BLaER1 treated with 17β-estradiol and CSF1 and Interleukin-3, amounts not matched to agents 10 nM and 100 nM (cell line): ENCODE measurements around the gene PTPRJ.

Experiments
- H3K27ac ChIP-seq, 11 experiments: shearing (Covaris generic); formaldehyde crosslinking; 2 replicates each; pipeline ENCODE4 v1.8.1; 2022
- H3K27me3 ChIP-seq, 11 experiments: shearing (Covaris generic); formaldehyde crosslinking; 2 replicates each; pipeline ENCODE4 v1.8.1; 2022
- H3K36me3 ChIP-seq, 11 experiments: shearing (Covaris generic); formaldehyde crosslinking; 2 replicates each; pipeline ENCODE4 v1.8.1; 2022
- H3K4me1 ChIP-seq, 10 experiments: shearing (Covaris generic); formaldehyde crosslinking; 2 replicates each; pipeline ENCODE4 v1.8.1; 2022
- H3K4me2 ChIP-seq, 11 experiments: shearing (Covaris generic); formaldehyde crosslinking; 2 replicates each; pipeline ENCODE4 v1.8.1; 2022
- H3K4me3 ChIP-seq, 10 experiments: shearing (Covaris generic); formaldehyde crosslinking; 2 replicates each; pipeline ENCODE4 v1.8.1; 2022
- H3K9ac ChIP-seq, 11 experiments: shearing (Covaris generic); formaldehyde crosslinking; 2 replicates each; pipeline ENCODE4 v1.8.1; 2022
- H3K9me3 ChIP-seq, 11 experiments: shearing (Covaris generic); formaldehyde crosslinking; replicated peaks in 1 of 11; 2 replicates each; pipeline ENCODE4 v1.8.1; 2022
- H4K20me1 ChIP-seq, 11 experiments: shearing (Covaris generic); formaldehyde crosslinking; 2 replicates each; pipeline ENCODE4 v1.8.1; 2022
- Cebpa-rat ChIP-seq, 11 experiments: shearing (Covaris generic); IDR thresholded peaks; 2 replicates each; pipeline ENCODE4 v1.8.1; 2022

PTPRJ gene

DNA sequence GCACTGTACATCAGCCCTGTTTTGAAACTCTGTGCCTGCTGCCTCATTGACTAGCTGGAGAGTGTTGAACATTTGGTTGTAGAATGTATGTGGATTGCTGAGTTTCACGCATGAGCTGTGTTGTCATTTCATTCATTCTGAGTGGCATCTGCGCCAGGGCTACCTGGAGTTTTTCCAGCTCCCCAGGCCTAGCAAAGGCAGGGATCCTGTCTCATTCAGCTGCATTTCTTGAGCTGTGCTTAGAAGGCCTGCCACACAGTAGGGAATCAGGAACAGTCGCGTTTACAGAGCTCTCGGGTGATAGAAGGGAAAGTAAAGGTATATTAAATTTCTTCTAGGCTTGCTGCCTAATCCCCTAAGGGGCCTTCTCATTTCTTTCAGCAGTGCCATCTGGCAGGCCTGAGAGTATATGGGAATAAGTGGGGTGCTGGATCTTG is 44.3 kb downstream of the PTPRJ start:
- H3K4me2 ChIP-seq, result peak overlapping the region in 3 of 11 experiments; percentile 95 to 99 (median 98); a peak in 6 of 22 replicates
- H3K9ac ChIP-seq, result peak overlapping the region in 3 of 11 experiments; percentile 2 to 51 (median 24); a peak in 2 of 22 replicates
- no peaks in the 10 kb centered on the region for H3K27me3 ChIP-seq
- peak overlapping the region in 3 of 11 experiments; percentile 4 to 35 (median 5); a peak in 1 of 22 replicates for H3K27ac ChIP-seq
- no peaks in the 10 kb centered on the region for H3K9me3 ChIP-seq
- peaks cover 6 to 100% (median 48%) of the 10 kb centered on the region in 10 experiments; a peak in 19 of 20 replicates for H3K4me1 ChIP-seq
- TF ChIP-seq Cebpa-rat (IDR thresholded peaks at IDR 0.05), result no peak
- H3K36me3 ChIP-seq, result peaks cover 0 to 86% (median 6%) of the 10 kb centered on the region in 11 experiments; a peak in 10 of 22 replicates
- no peak overlapping the region for H3K4me3 ChIP-seq
- peaks cover 0 to 100% (median 67%) of the 10 kb centered on the region in 11 experiments; a peak in 17 of 22 replicates for H4K20me1 ChIP-seq

DNA sequence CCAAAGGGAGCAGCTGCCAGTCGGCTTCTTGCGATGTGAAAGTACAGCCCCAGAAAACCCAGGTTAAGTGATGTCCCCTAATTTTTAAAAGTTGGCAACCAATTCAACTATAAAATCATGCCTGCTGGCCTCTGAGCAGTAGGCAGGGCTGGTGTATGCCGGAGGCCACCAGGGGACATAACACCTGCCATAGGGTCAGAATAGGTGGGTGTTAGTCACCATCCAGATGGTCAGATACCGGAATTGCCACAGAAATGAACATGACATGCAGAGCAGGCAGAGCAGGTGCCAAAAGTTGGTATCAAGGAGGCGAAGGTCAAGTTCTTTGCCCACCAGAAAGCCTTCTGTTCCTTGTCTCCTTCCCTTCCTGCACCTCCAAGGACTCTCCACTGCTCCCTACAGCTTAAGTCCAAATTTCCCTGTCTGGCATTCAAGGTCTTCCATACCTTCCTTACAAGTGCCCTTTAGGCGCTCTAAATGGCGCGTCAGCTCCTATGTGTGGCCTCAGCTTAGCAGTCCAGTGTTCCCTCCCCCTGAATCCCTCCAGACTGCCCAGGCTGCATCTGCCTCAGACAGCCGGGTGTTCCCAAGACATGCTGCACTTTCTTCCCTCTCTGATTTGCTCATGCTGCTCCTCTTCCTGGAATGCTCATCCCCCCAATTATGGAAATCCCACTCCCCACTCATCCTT is 45.1 kb downstream of the PTPRJ start:
- Histone ChIP-seq H3K27ac (peak overlapping the region in 2 of 11 experiments; percentile 3 to 35; a peak in 2 of 22 replicates), H4K20me1 (peaks cover 0 to 100% (median 64%) of the 10 kb centered on the region in 11 experiments; a peak in 17 of 22 replicates), H3K36me3 (peaks cover 0 to 86% (median 3%) of the 10 kb centered on the region in 11 experiments; a peak in 10 of 22 replicates), H3K4me3 (no peak overlapping the region), H3K9me3 (no peaks in the 10 kb centered on the region), H3K27me3 (no peaks in the 10 kb centered on the region), H3K4me2 (peak overlapping the region in 3 of 11 experiments; percentile 95 to 99 (median 98); a peak in 6 of 22 replicates), H3K9ac (peak overlapping the region in 2 of 11 experiments; percentile 24 to 51; a peak in 2 of 22 replicates), H3K4me1 (peaks cover 6 to 100% (median 48%) of the 10 kb centered on the region in 10 experiments; a peak in 19 of 20 replicates)
- TF ChIP-seq Cebpa-rat (IDR thresholded peaks at IDR 0.05), result no peak

DNA sequence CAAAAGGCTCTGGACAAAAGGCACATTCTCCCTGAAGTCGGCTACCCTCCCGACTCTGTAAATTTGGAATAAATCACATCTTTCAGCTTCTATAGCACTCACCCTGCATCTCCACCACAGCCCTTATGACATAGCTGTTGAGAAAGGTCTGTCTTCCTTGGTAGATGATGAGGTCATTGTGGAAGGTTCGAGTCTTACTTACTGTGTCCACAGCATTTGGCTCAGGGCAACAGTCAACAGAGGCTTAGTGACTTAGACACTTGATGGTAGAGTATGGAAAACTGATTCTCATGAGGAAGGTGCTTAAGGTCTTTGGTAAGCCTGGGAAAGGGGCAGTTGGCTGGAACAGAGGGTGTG is 45.6 kb downstream of the PTPRJ start:
- Histone ChIP-seq H3K27me3 (no peaks in the 10 kb centered on the region), H3K9ac (no peak overlapping the region), H4K20me1 (peaks cover 0 to 100% (median 69%) of the 10 kb centered on the region in 11 experiments; a peak in 17 of 22 replicates), H3K4me1 (peaks cover 6 to 100% (median 49%) of the 10 kb centered on the region in 10 experiments; a peak in 19 of 20 replicates), H3K27ac (peak overlapping the region in 2 of 11 experiments; percentile 3 to 7; a peak in 1 of 22 replicates), H3K9me3 (no peaks in the 10 kb centered on the region), H3K4me3 (no peak overlapping the region), H3K4me2 (peak overlapping the region in 3 of 11 experiments; percentile 95 to 99 (median 98); a peak in 6 of 22 replicates), H3K36me3 (peaks cover 0 to 87% (median 0%) of the 10 kb centered on the region in 11 experiments; a peak in 10 of 22 replicates)
- TF ChIP-seq Cebpa-rat (IDR thresholded peaks at IDR 0.05), result no peak

DNA sequence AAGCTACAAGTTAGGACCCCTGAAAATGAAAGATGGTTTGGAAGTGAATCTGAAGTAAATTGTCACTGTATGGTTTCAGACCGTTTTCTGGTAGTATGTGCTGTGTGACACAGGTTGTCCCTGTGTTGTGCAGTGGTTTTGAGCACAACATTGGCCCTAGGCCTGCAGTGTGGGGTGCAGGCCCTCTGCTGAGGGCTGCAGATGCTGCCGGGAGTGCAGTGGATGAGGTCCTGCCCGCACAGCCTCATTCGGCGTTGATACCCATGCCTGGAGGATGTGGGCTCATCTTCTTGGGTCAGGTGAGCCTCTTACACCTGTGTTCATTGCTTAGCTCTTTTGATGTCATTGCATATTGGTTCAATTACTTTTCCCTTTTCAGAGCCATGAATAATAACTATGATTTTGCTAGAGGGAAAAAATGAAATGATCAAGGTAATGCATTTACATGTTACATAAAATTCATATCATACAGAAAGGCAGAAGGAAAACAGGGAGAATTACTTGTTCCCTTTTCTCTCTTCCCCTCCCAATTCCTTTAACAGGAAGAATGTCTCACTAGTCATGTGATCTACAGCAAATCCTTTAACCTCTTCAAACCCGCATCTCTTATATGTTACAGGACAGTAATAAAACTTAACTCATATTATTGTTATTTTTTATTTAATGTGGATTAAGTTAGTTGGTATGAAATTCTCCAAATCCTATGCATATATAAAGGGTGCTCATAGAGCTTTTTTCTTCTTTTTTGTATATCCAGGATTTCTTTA is 48.7 kb downstream of the PTPRJ start:
- peak overlapping the region in 5 of 11 experiments; percentile 24 to 85 (median 82); a peak in 8 of 22 replicates for H3K27ac ChIP-seq
- peaks cover 21 to 100% (median 64%) of the 10 kb centered on the region in 10 experiments for H3K4me1 ChIP-seq
- peaks cover 0 to 98% (median 58%) of the 10 kb centered on the region in 11 experiments; a peak in 17 of 22 replicates for H4K20me1 ChIP-seq
- H3K9me3 ChIP-seq, result no peaks in the 10 kb centered on the region
- peak overlapping the region in 7 of 11 experiments; percentile 11 to 99 (median 94); a peak in 14 of 22 replicates for H3K4me2 ChIP-seq
- peak overlapping the region in 2 of 10 experiments; percentile 18 to 31; a peak in 2 of 20 replicates for H3K4me3 ChIP-seq
- peak overlapping the region in 3 of 11 experiments; percentile 54 to 72 (median 58); a peak in 3 of 22 replicates for H3K9ac ChIP-seq
- no peaks in the 10 kb centered on the region for H3K27me3 ChIP-seq
- TF ChIP-seq Cebpa-rat (IDR thresholded peaks at IDR 0.05), result no peak
- peaks cover 0 to 72% (median 0%) of the 10 kb centered on the region in 11 experiments; a peak in 10 of 22 replicates for H3K36me3 ChIP-seq

DNA sequence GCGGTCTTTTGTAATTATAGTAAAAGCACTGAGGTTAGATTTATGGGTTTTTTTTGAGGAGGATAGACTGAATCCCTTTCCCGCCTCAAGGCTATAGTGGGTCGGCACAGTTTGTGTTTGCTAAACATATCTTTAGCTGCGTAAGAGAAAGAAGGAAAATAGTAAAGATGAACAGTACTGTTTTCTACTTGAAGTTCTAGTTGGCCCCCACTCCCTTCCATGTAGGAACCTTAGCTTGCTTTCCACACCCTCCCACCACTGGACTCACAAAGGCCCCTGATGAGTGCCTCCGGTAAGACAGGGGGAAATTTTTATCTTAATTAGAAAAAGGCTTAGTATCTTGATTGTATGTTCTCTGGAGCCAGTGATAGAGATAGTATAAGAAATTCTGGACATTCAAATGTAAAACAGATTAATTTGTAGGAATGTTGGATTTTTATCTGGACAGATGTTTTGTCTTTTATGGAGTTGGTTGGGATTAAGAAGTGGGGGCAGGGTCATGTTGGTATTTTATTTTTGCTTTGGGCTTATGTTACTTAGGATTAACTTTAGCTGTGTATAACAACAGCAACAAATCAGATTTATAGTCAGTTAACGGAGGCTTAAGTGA is 49.4 kb downstream of the PTPRJ start:
- Histone ChIP-seq H3K9me3 (no peaks in the 10 kb centered on the region), H3K4me1 (peaks cover 26 to 100% (median 68%) of the 10 kb centered on the region in 10 experiments), H3K27ac (peak overlapping the region in 6 of 11 experiments; percentile 9 to 85 (median 80); a peak in 11 of 22 replicates), H3K9ac (peak overlapping the region in 4 of 11 experiments; percentile 33 to 72 (median 56); a peak in 4 of 22 replicates), H3K4me3 (peak overlapping the region in 2 of 10 experiments; percentile 18 to 31; a peak in 3 of 20 replicates), H3K27me3 (no peaks in the 10 kb centered on the region), H4K20me1 (peaks cover 0 to 98% (median 51%) of the 10 kb centered on the region in 11 experiments; a peak in 17 of 22 replicates), H3K36me3 (peaks cover 0 to 69% (median 3%) of the 10 kb centered on the region in 11 experiments; a peak in 10 of 22 replicates), H3K4me2 (peak overlapping the region in 7 of 11 experiments; percentile 11 to 99 (median 94); a peak in 13 of 22 replicates)
- TF ChIP-seq Cebpa-rat (IDR thresholded peaks at IDR 0.05), result no peak

DNA sequence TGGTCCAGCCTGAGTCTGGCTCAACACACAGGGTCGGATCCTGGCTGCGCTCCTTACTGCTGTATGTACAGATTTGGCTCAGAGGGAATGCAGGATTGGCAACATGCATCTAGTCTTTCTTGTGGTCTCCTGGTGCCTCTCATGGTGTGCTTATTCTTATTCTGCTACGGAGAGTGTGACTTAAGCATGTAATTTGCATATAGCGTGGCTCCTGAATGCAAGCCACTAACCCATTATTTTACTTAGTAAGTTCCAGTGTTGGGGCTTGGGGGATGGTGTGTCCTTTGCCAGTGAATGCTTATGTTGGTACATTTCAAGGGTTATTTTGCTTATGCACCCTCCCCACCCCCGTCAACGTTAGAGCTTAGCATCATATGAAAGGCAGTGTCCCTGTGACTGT is 51.2 kb downstream of the PTPRJ start:
- Histone ChIP-seq H3K9ac (peak overlapping the region in 7 of 11 experiments; percentile 10 to 72 (median 42); a peak in 12 of 22 replicates), H3K4me2 (peak overlapping the region; percentile 40 to 99 (median 80))

DNA sequence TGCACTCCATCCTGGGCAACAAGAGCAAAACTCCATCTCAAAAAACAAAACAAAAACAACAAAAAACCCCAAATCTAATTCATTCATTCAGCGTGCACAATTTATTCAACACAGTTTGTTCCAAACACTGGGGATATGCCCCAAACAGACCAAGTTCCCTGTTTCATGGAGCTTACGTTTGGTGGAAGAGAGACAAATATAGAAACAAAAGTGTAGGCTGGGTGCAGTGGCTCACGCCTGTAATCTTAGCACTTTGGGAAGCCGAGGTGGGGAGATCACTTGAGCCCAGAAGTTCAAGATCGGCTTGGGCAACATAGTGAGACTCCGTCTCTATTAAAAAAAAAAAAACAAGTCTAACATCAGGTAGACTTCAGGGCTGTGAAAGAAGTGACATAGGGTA is 52.4 kb downstream of the PTPRJ start:
- H3K4me2 ChIP-seq, result peak overlapping the region; percentile 40 to 99 (median 80); a peak in 21 of 22 replicates
- peaks cover 0 to 65% (median 6%) of the 10 kb centered on the region in 11 experiments; a peak in 9 of 22 replicates for H3K36me3 ChIP-seq

More for the DNA sequence above, 51.2 kb downstream of the PTPRJ start:
- peaks cover 0 to 66% (median 6%) of the 10 kb centered on the region in 11 experiments; a peak in 9 of 22 replicates for H3K36me3 ChIP-seq
- no peaks in the 10 kb centered on the region for H3K9me3 ChIP-seq
- H3K4me3 ChIP-seq, result peak overlapping the region in 5 of 10 experiments; percentile 2 to 40 (median 19); a peak in 5 of 20 replicates
- peaks cover 41 to 100% (median 85%) of the 10 kb centered on the region in 10 experiments for H3K4me1 ChIP-seq
- H3K27ac ChIP-seq, result peak overlapping the region in 10 of 11 experiments; percentile 52 to 85 (median 80); a peak in 19 of 22 replicates
- no peak for TF ChIP-seq Cebpa-rat (IDR thresholded peaks at IDR 0.05)
- no peaks in the 10 kb centered on the region for H3K27me3 ChIP-seq
- H4K20me1 ChIP-seq, result peaks cover 0 to 98% (median 37%) of the 10 kb centered on the region in 11 experiments; a peak in 14 of 22 replicates

More for the DNA sequence above, 52.4 kb downstream of the PTPRJ start:
- Histone ChIP-seq H3K4me1 (peaks cover 41 to 100% (median 87%) of the 10 kb centered on the region in 10 experiments), H4K20me1 (peaks cover 0 to 98% (median 32%) of the 10 kb centered on the region in 11 experiments; a peak in 15 of 22 replicates), H3K27me3 (no peaks in the 10 kb centered on the region), H3K9ac (peak overlapping the region in 8 of 11 experiments; percentile 27 to 72 (median 64); a peak in 14 of 22 replicates), H3K4me3 (peak overlapping the region in 4 of 10 experiments; percentile 5 to 22 (median 18); a peak in 4 of 20 replicates), H3K9me3 (no peaks in the 10 kb centered on the region), H3K27ac (peak overlapping the region in 10 of 11 experiments; percentile 52 to 85 (median 80); a peak in 19 of 22 replicates)
- no peak for TF ChIP-seq Cebpa-rat (IDR thresholded peaks at IDR 0.05)
